Middle frontal gyrus (tissue), 1 donor: ENCODE data around the gene GLB1L3.

Source experiments
- DNase-seq: peaks from one replicate; pipeline ENCODE4 v3.0.0-alpha.2; 2015; ENCODE audit warnings: low spot score; ENCODE audit errors: extremely low spot score

The GLB1L3 gene

GRCh38 chr11:134275534-134276395, at the start of gene GLB1L3:
Gene GLB1L3 (plus strand): TSS chr11:134276379. CDS start chr11:134276741, 362 bp downstream.
- peak; percentile 67 for DNase-seq

GRCh38 chr11:134226806-134227325, 49.3 kb upstream of the GLB1L3 start:
- no peak for DNase-seq

- no peak for DNase-seq
Observed at GRCh38 chr11:134228625-134229024, 47.6 kb upstream of the GLB1L3 start.

- DNase-seq, result no peak
Observed at GRCh38 chr11:134229126-134229790, 46.9 kb upstream of the GLB1L3 start.

- DNase-seq, result no peak
Observed at GRCh38 chr11:134230339-134230738, 45.8 kb upstream of the GLB1L3 start.

GRCh38 chr11:134231958-134232659, 44.1 kb upstream of the GLB1L3 start:
- no peak for DNase-seq

- DNase-seq, result no peak
Observed at GRCh38 chr11:134233729-134234179, 42.4 kb upstream of the GLB1L3 start.

- DNase-seq, result no peak
Observed at GRCh38 chr11:134235399-134235798, 40.8 kb upstream of the GLB1L3 start.

- no peak for DNase-seq
Observed at GRCh38 chr11:134236834-134237556, 39.2 kb upstream of the GLB1L3 start.

GRCh38 chr11:134237557-134237922, 38.6 kb upstream of the GLB1L3 start:
- DNase-seq, result no peak

- no peak for DNase-seq
Observed at GRCh38 chr11:134238956-134239355, 37.2 kb upstream of the GLB1L3 start.

- no peak for DNase-seq
Observed at GRCh38 chr11:134240592-134240991, 35.6 kb upstream of the GLB1L3 start.

- no peak for DNase-seq
Observed at GRCh38 chr11:134242376-134242775, 33.8 kb upstream of the GLB1L3 start.

- no peak for DNase-seq
Observed at GRCh38 chr11:134243913-134244312, 32.3 kb upstream of the GLB1L3 start.

- no peak for DNase-seq
Observed at GRCh38 chr11:134244593-134244992, 31.6 kb upstream of the GLB1L3 start.

- DNase-seq, result no peak
Observed at GRCh38 chr11:134245434-134245833, 30.7 kb upstream of the GLB1L3 start.

GRCh38 chr11:134246100-134246499, 30.1 kb upstream of the GLB1L3 start:
- DNase-seq, result no peak

GRCh38 chr11:134246678-134247077, 29.5 kb upstream of the GLB1L3 start:
- DNase-seq, result no peak

GRCh38 chr11:134248910-134249480, 27.2 kb upstream of the GLB1L3 start:
- DNase-seq, result no peak

- no peak for DNase-seq
Observed at GRCh38 chr11:134250246-134250645, 25.9 kb upstream of the GLB1L3 start.

GRCh38 chr11:134250675-134251074, 25.5 kb upstream of the GLB1L3 start:
- DNase-seq, result no peak
